T-cell (primary cell): ENCODE data around the gene THTPA. TPM values are rescaled to one million over a fixed set of nuclear protein-coding genes. Genes with fewer than 3 reads are reported as not detected.

Source experiments
- ATAC-seq, 4 experiments: fragments of 200-7000 bp in 3 of 4; fragments of 150-1000 bp in 1 of 4; cut with Tn5 transposase; replicated peaks in 1 of 4; 1 replicate in 3 of 4; 2 replicates in 1 of 4; pipeline ENCODE4 v1.10.0; 2021; ENCODE audit warnings: moderate library complexity in 3 of 4, mild to moderate bottlenecking in 2 of 4, moderate number of reproducible peaks in 1 of 4
- CTCF ChIA-PET, 2 donors: fragments of 300-600 bp; sonication (Branson Sonifier 250); formaldehyde crosslinking; loops; one replicate each; lab custom pipeline; 2022; ENCODE audit warnings: antibody characterized with exemption in 2 of 2; lab: Charles Lee
- POLR2A ChIA-PET, 2 donors: fragments of 300-600 bp; sonication (Branson Sonifier 250); formaldehyde crosslinking; loops; one replicate each; lab custom pipeline; 2022; ENCODE audit warnings: antibody characterized with exemption in 2 of 2; lab: Charles Lee
- DNase-seq, 35 experiments: peaks; one replicate each; pipeline versions ENCODE4 v3.0.0 to v3.0.0-alpha.2; 2013 to 2023
- H3K27ac ChIP-seq: one replicate; pipeline ENCODE4 v1.5.1; 2013; ENCODE audit warnings: low read length
- H3K27me3 ChIP-seq, 2 experiments: replicated peaks in 1 of 2; 1 replicate in 1 of 2; 2 replicates in 1 of 2; pipeline versions ENCODE4 v1.6.1 to v1.7.0; 2013; ENCODE audit warnings: low read length in 1 of 2, mixed read lengths in 1 of 2; ENCODE audit not compliant: control insufficient read depth in 2 of 2, insufficient read depth in 2 of 2; ENCODE audit errors: extremely low read depth in 1 of 2
- H3K36me3 ChIP-seq, 2 donors: 1 replicate in 1 of 2; 2 replicates in 1 of 2; pipeline versions ENCODE4 v1.6.1 to v1.7.0; 2013; ENCODE audit warnings: low read length in 1 of 2; ENCODE audit not compliant: control insufficient read depth in 2 of 2, insufficient read depth in 1 of 2; ENCODE audit errors: extremely low read depth in 1 of 2
- H3K4me1 ChIP-seq, 2 experiments: 1 replicate in 1 of 2; 2 replicates in 1 of 2; pipeline versions ENCODE4 v1.6.1 to v1.7.0; 2013; ENCODE audit warnings: low read length in 2 of 2, mixed read lengths in 1 of 2; ENCODE audit not compliant: insufficient read depth in 2 of 2, control insufficient read depth in 1 of 2; ENCODE audit errors: extremely low read depth in 1 of 2
- H3K4me3 ChIP-seq, 2 donors: 1 replicate in 1 of 2; 2 replicates in 1 of 2; pipeline versions ENCODE4 v1.5.1 to v1.7.0; 2013; ENCODE audit warnings: mild to moderate bottlenecking in 2 of 2, low read length in 1 of 2, moderate library complexity in 1 of 2; ENCODE audit not compliant: control insufficient read depth in 1 of 2; ENCODE audit errors: extremely low read depth in 1 of 2
- H3K9me3 ChIP-seq: 2 replicates; pipeline ENCODE4 v1.7.0; 2013
- H3K27ac Mint-ChIP-seq, 2 donors: one replicate each; pipeline ENCODE4 v1.8.0; 2020 to 2021; ENCODE audit warnings: mild to moderate bottlenecking in 2 of 2, mixed read lengths in 2 of 2
- H3K27me3 Mint-ChIP-seq, 2 donors: one replicate each; pipeline ENCODE4 v1.8.0; 2021 to 2022; ENCODE audit warnings: mixed read lengths in 2 of 2
- H3K36me3 Mint-ChIP-seq: one replicate; pipeline ENCODE4 v1.8.0; 2021; ENCODE audit warnings: mixed read lengths
- H3K4me1 Mint-ChIP-seq, 3 donors: one replicate each; pipeline ENCODE4 v1.8.0; 2020 to 2022; ENCODE audit warnings: mixed read lengths in 3 of 3, mild to moderate bottlenecking in 1 of 3
- H3K4me3 Mint-ChIP-seq, 3 donors: one replicate each; pipeline ENCODE4 v1.8.0; 2020 to 2022; ENCODE audit warnings: mild to moderate bottlenecking in 3 of 3, mixed read lengths in 3 of 3, moderate library complexity in 3 of 3
- H3K9me3 Mint-ChIP-seq, 3 donors: one replicate each; pipeline ENCODE4 v1.8.0; 2020 to 2022; ENCODE audit warnings: mixed read lengths in 3 of 3
- WGBS: methylation state at CpG from one replicate; pipeline ENCODE4 v1.1.5; 2013; ENCODE audit warnings: missing lambda C conversion rate; ENCODE audit not compliant: insufficient coverage; 5-methylcytosine and 5-hydroxymethylcytosine counted together
- total RNA-seq, 35 experiments: library from RNA in 6 of 35; stranded (reverse) in 6 of 35; fragments of 120-200 nt in 1 of 35; gene quantifications; one replicate each; pipeline versions ENCODE4 v1.2.1 to v1.2.4 and lab custom pipeline; 2013 to 2026

Gene THTPA
- total RNA-seq, 5 donors from 2014 or later (not counting 1 experiment from before 2014, with no cell fraction given) = 13.3 to 26.4 (median 20.5) TPM

- no peak for ATAC-seq
- H3K27me3 Mint-ChIP-seq = peaks cover 31 to 33% of the 10 kb centered on the region in 2 donors
- H3K4me1 ChIP-seq = peaks cover 5 to 30% of the 10 kb centered on the region in 2 experiments
- H3K9me3 Mint-ChIP-seq = no peaks in the 10 kb centered on the region
- peaks cover 3% of the 10 kb centered on the region for H3K36me3 Mint-ChIP-seq
- no peaks in the 10 kb centered on the region for H3K36me3 ChIP-seq
- H3K27ac Mint-ChIP-seq = no peak overlapping the region
- no peak for DNase-seq
- H3K4me3 Mint-ChIP-seq = no peak overlapping the region
- ChIA-PET CTCF (interaction anchor here in 1 of 2 donors (0.6 kb wide), 1 partner anchor 645 kb away, joined by 3 read pairs; no protein-coding TSS in a partner anchor), POLR2A (no interaction called here)
- no peak overlapping the region for H3K4me3 ChIP-seq
- H3K4me1 Mint-ChIP-seq = peaks cover 24 to 33% (median 29%) of the 10 kb centered on the region in 3 donors
- 62% methylated on average over 14 of the region's 14 CpGs for WGBS
- H3K27me3 ChIP-seq = peaks cover 10 to 48% of the 10 kb centered on the region in 2 experiments
- no peak overlapping the region for H3K27ac ChIP-seq
- H3K9me3 ChIP-seq = no peaks in the 10 kb centered on the region
Observed at GRCh38 chr14:23571701-23572523, 15.8 kb downstream of the THTPA start.

- Histone ChIP-seq H3K4me1 (peaks cover 5 to 33% of the 10 kb centered on the region in 2 experiments), H3K9me3 (no peaks in the 10 kb centered on the region), H3K4me3 (no peak overlapping the region), H3K27me3 (peaks cover 10 to 53% of the 10 kb centered on the region in 2 experiments), H3K27ac (no peak overlapping the region), H3K36me3 (no peaks in the 10 kb centered on the region)
- H3K27me3 Mint-ChIP-seq = peaks cover 32 to 36% of the 10 kb centered on the region in 2 donors
- ATAC-seq (no peak), DNase-seq (no peak)
- ChIA-PET CTCF (interaction anchor here in 1 of 2 donors (0.6 kb wide), 1 partner anchor 645 kb away, joined by 3 read pairs; no protein-coding TSS in a partner anchor), POLR2A (no interaction called here)
- 68% methylated on average over 4 of the region's 4 CpGs for WGBS
- no peaks in the 10 kb centered on the region for H3K9me3 Mint-ChIP-seq
- peaks cover 3% of the 10 kb centered on the region for H3K36me3 Mint-ChIP-seq
- H3K27ac Mint-ChIP-seq = no peak overlapping the region
- peaks cover 24 to 33% (median 28%) of the 10 kb centered on the region in 3 donors for H3K4me1 Mint-ChIP-seq
- no peak overlapping the region for H3K4me3 Mint-ChIP-seq
Observed at GRCh38 chr14:23572524-23572828, 16.4 kb downstream of the THTPA start.

- no peaks in the 10 kb centered on the region for H3K36me3 ChIP-seq
- no peaks in the 10 kb centered on the region for H3K9me3 ChIP-seq
- H3K4me1 ChIP-seq = peaks cover 4 to 33% of the 10 kb centered on the region in 2 experiments
- Mint-ChIP-seq H3K4me1 (peaks cover 23 to 29% (median 24%) of the 10 kb centered on the region in 3 donors), H3K27ac (no peak overlapping the region), H3K4me3 (no peak overlapping the region), H3K9me3 (no peaks in the 10 kb centered on the region), H3K36me3 (peaks cover 3% of the 10 kb centered on the region), H3K27me3 (peaks cover 32 to 36% of the 10 kb centered on the region in 2 donors)
- H3K27ac ChIP-seq = no peak overlapping the region
- DNase-seq (no peak), ATAC-seq (no peak)
- ChIA-PET POLR2A (interaction anchor here in 1 of 2 donors (0.6 kb wide), 1 partner anchor 19 kb away, joined by 4 read pairs; no protein-coding TSS in a partner anchor), CTCF (no interaction called here)
- H3K4me3 ChIP-seq = no peak overlapping the region
- H3K27me3 ChIP-seq = peaks cover 10 to 57% of the 10 kb centered on the region in 2 experiments
- no CpG with 5 or more reads among the region's 4 CpGs for WGBS
Observed at GRCh38 chr14:23572836-23573235, 16.8 kb downstream of the THTPA start.

GRCh38 chr14:23573384-23574015 lies 17.4 kb downstream of the THTPA start:
- CTCF ChIA-PET = no interaction called here
- H3K27ac Mint-ChIP-seq = no peak overlapping the region

GRCh38 chr14:23577004-23577681 lies 21.1 kb downstream of the THTPA start:
- 13% methylated on average over 59 of the region's 67 CpGs for WGBS
- peaks cover 3% of the 10 kb centered on the region for H3K36me3 Mint-ChIP-seq
- Histone ChIP-seq H3K4me1 (peaks cover 0 to 23% of the 10 kb centered on the region in 2 experiments), H3K27ac (no peak overlapping the region), H3K4me3 (peak overlapping the region in 1 of 2 donors; percentile 32), H3K27me3 (peaks cover 16 to 73% of the 10 kb centered on the region in 2 experiments), H3K9me3 (no peaks in the 10 kb centered on the region), H3K36me3 (no peaks in the 10 kb centered on the region)
- peaks cover 52 to 61% of the 10 kb centered on the region in 2 donors for H3K27me3 Mint-ChIP-seq
- POLR2A ChIA-PET = interaction anchor here in 1 of 2 donors (0.5 kb wide), 1 partner anchor 49 kb away, joined by 3 read pairs; no protein-coding TSS in a partner anchor
- H3K27ac Mint-ChIP-seq = no peak overlapping the region
- peak overlapping the region; percentile 34 to 80 (median 45) for H3K4me3 Mint-ChIP-seq
- no peaks in the 10 kb centered on the region for H3K9me3 Mint-ChIP-seq
- ATAC-seq (peak; percentile 26 to 47 (median 44)), DNase-seq (peak in 1 of 35 experiments; percentile 13)
- CTCF ChIA-PET = no interaction called here
- H3K4me1 Mint-ChIP-seq = peaks cover 18 to 27% (median 19%) of the 10 kb centered on the region in 3 donors

More at GRCh38 chr14:23573384-23574015, 17.4 kb downstream of the THTPA start:
- Histone ChIP-seq H3K27ac (no peak overlapping the region), H3K36me3 (no peaks in the 10 kb centered on the region), H3K4me3 (no peak overlapping the region), H3K9me3 (no peaks in the 10 kb centered on the region), H3K4me1 (peaks cover 0 to 32% of the 10 kb centered on the region in 2 experiments), H3K27me3 (peaks cover 10 to 64% of the 10 kb centered on the region in 2 experiments)
- Mint-ChIP-seq H3K27me3 (peaks cover 37 to 41% of the 10 kb centered on the region in 2 donors), H3K36me3 (peaks cover 3% of the 10 kb centered on the region), H3K4me3 (no peak overlapping the region), H3K4me1 (peaks cover 20 to 26% (median 20%) of the 10 kb centered on the region in 3 donors), H3K9me3 (no peaks in the 10 kb centered on the region)
- ATAC-seq = no peak
- POLR2A ChIA-PET = interaction anchor here in 1 of 2 donors (0.6 kb wide), 1 partner anchor 19 kb away, joined by 4 read pairs; no protein-coding TSS in a partner anchor
- WGBS = 84% methylated on average over 4 of the region's 5 CpGs
- no peak for DNase-seq
